Parathyroid adenoma (tissue), 2 donors: Measurements from ENCODE around the gene PREX1.

Experiments used
- H2AFZ ChIP-seq: fragments of 300-600 bp; sonication (generic); one replicate; pipeline ENCODE4 v1.7.0; 2017; ENCODE audit warnings: antibody characterized with exemption, mild to moderate bottlenecking
- H3K27ac ChIP-seq: fragments of 300-600 bp; sonication (generic); one replicate; pipeline ENCODE4 v1.7.0; 2017
- H3K27me3 ChIP-seq: fragments of 300-600 bp; sonication (generic); one replicate; pipeline ENCODE4 v1.7.0; 2017; ENCODE audit warnings: low read length; ENCODE audit not compliant: control insufficient read depth, insufficient read depth
- H3K36me3 ChIP-seq: fragments of 300-600 bp; sonication (generic); one replicate; pipeline ENCODE4 v1.7.0; 2017; ENCODE audit warnings: low read length; ENCODE audit not compliant: control insufficient read depth, insufficient read depth
- H3K4me1 ChIP-seq: fragments of 300-600 bp; sonication (generic); one replicate; pipeline ENCODE4 v1.7.0; 2017; ENCODE audit warnings: control low read depth
- H3K4me2 ChIP-seq: fragments of 300-600 bp; sonication (generic); one replicate; pipeline ENCODE4 v1.7.0; 2017; ENCODE audit warnings: low read length
- H3K4me3 ChIP-seq: fragments of 300-600 bp; sonication (generic); one replicate; pipeline ENCODE4 v1.7.0; 2017; ENCODE audit warnings: low read depth, low read length
- H3K79me2 ChIP-seq: fragments of 300-600 bp; sonication (generic); one replicate; pipeline ENCODE4 v1.7.0; 2017; ENCODE audit warnings: control low read depth
- H3K9ac ChIP-seq: fragments of 300-600 bp; sonication (generic); one replicate; pipeline ENCODE4 v1.7.0; 2017; ENCODE audit warnings: mild to moderate bottlenecking
- H3K9me3 ChIP-seq: fragments of 300-600 bp; sonication (generic); one replicate; pipeline ENCODE4 v1.7.0; 2017; ENCODE audit warnings: low read length; ENCODE audit not compliant: control insufficient read depth
- CTCF ChIP-seq: fragments of 300-600 bp; sonication (generic); IDR thresholded peaks from one replicate; pipeline ENCODE4 v1.7.0; 2017; ENCODE audit warnings: antibody characterized with exemption, mild to moderate bottlenecking
- donor health status: primary hyperparathyroidism.

PREX1 gene

GRCh38 chr20:48676125-48676524, 151.7 kb downstream of the PREX1 start:
- Histone ChIP-seq H3K27ac (no peak overlapping the region), H3K4me3 (no peak overlapping the region), H3K36me3 (no peaks in the 10 kb centered on the region), H2AFZ (no peak overlapping the region), H3K4me2 (no peak overlapping the region), H3K27me3 (no peaks in the 10 kb centered on the region), H3K4me1 (peaks cover 8% of the 10 kb centered on the region), H3K79me2 (no peaks in the 10 kb centered on the region), H3K9ac (no peak overlapping the region), H3K9me3 (no peaks in the 10 kb centered on the region)
- TF ChIP-seq CTCF: no peak

- Histone ChIP-seq H3K9me3 (no peaks in the 10 kb centered on the region), H3K4me3 (no peak overlapping the region), H3K79me2 (no peaks in the 10 kb centered on the region), H3K9ac (no peak overlapping the region), H3K27ac (no peak overlapping the region), H3K4me1 (no peaks in the 10 kb centered on the region), H3K36me3 (no peaks in the 10 kb centered on the region), H2AFZ (no peak overlapping the region), H3K4me2 (no peak overlapping the region), H3K27me3 (no peaks in the 10 kb centered on the region)
- TF ChIP-seq CTCF: no peak
Observed at GRCh38 chr20:48674461-48674860, 153.3 kb downstream of the PREX1 start.

GRCh38 chr20:48673507-48673906, 154.3 kb downstream of the PREX1 start:
- Histone ChIP-seq H3K4me1 (no peaks in the 10 kb centered on the region), H3K4me2 (no peak overlapping the region), H3K27ac (no peak overlapping the region), H3K27me3 (no peaks in the 10 kb centered on the region), H3K79me2 (no peaks in the 10 kb centered on the region), H2AFZ (no peak overlapping the region), H3K4me3 (no peak overlapping the region), H3K36me3 (no peaks in the 10 kb centered on the region), H3K9me3 (no peaks in the 10 kb centered on the region), H3K9ac (no peak overlapping the region)
- no peak for TF ChIP-seq CTCF

GRCh38 chr20:48672324-48672723, 155.5 kb downstream of the PREX1 start:
- Histone ChIP-seq H3K9me3 (no peaks in the 10 kb centered on the region), H2AFZ (no peak overlapping the region), H3K79me2 (no peaks in the 10 kb centered on the region), H3K4me2 (no peak overlapping the region), H3K27me3 (no peaks in the 10 kb centered on the region), H3K9ac (no peak overlapping the region), H3K27ac (no peak overlapping the region), H3K36me3 (no peaks in the 10 kb centered on the region), H3K4me1 (no peaks in the 10 kb centered on the region), H3K4me3 (no peak overlapping the region)
- TF ChIP-seq CTCF: no peak

- Histone ChIP-seq H3K4me1 (no peaks in the 10 kb centered on the region), H3K27me3 (no peaks in the 10 kb centered on the region), H3K36me3 (no peaks in the 10 kb centered on the region), H3K4me3 (no peak overlapping the region), H3K79me2 (no peaks in the 10 kb centered on the region), H3K27ac (no peak overlapping the region), H2AFZ (no peak overlapping the region), H3K9ac (no peak overlapping the region), H3K9me3 (no peaks in the 10 kb centered on the region), H3K4me2 (no peak overlapping the region)
- TF ChIP-seq CTCF: no peak
Observed at GRCh38 chr20:48671141-48671540, 156.7 kb downstream of the PREX1 start.
